ENCODE results near the gene LUM. TPM values are rescaled to one million over a fixed set of nuclear protein-coding genes. Genes with fewer than 3 reads are reported as not detected.

LUM gene
- total RNA-seq, 4 donors from 2014 or later: 29.6 to 103 (median 67.6) TPM

DNA sequence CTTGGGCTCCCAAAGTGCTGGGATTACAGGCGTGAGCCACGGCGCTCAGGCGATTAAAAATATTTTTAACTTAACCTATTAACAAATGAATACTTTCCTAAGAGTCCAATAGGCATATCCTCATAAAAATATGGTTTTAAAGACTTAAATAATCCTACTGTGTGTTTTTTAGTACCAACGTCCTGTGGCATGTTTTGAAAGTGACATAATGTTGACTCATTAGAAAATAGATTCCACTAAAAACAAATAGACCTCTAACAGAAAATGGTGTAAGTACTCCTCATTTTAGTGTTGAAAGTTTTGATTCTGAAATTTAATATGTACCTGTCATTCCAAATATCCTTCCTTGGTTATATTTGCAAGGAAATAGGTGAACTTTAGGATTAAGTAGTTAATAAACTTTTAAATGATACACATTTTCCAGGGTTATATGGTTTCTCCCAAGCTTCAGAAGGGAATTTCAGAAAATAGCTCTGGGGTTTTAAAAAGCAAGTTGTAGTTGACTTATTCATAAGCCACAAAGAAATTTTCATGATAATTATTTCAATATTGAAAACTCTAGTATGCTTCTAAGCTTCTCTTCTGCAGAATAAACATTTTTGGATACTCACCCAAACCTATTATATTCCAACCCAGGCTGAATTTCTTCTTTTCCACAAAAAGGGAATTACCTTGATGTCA, 12.1 kb upstream of the LUM start:
- H3K4me3 ChIP-seq: no peak overlapping the region
- TF ChIP-seq EP300 (IDR thresholded peaks at IDR 0.05): no peak
- TF ChIP-seq POLR2AphosphoS5 (IDR thresholded peaks at IDR 0.05): no peak
- no peak for TF ChIP-seq POLR2A (IDR thresholded peaks at IDR 0.05)
- TF ChIP-seq, protein P1, sequence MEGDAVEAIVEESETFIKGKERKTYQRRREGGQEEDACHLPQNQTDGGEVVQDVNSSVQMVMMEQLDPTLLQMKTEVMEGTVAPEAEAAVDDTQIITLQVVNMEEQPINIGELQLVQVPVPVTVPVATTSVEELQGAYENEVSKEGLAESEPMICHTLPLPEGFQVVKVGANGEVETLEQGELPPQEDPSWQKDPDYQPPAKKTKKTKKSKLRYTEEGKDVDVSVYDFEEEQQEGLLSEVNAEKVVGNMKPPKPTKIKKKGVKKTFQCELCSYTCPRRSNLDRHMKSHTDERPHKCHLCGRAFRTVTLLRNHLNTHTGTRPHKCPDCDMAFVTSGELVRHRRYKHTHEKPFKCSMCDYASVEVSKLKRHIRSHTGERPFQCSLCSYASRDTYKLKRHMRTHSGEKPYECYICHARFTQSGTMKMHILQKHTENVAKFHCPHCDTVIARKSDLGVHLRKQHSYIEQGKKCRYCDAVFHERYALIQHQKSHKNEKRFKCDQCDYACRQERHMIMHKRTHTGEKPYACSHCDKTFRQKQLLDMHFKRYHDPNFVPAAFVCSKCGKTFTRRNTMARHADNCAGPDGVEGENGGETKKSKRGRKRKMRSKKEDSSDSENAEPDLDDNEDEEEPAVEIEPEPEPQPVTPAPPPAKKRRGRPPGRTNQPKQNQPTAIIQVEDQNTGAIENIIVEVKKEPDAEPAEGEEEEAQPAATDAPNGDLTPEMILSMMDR (IDR thresholded peaks at IDR 0.05): no peak
- H3K9me3 ChIP-seq: no peaks in the 10 kb centered on the region
- no peaks in the 10 kb centered on the region for H3K36me3 ChIP-seq
- no peaks in the 10 kb centered on the region for H3K4me1 ChIP-seq
- ATAC-seq: no peak
- 88 to 89% methylated on average over 3 to 5 of the region's 5 CpGs for WGBS, 2 donors (ENCODE audit: low coverage in 1 of 2)
- H3K27ac ChIP-seq: no peak overlapping the region
- H3K27me3 ChIP-seq: no peaks in the 10 kb centered on the region

DNA sequence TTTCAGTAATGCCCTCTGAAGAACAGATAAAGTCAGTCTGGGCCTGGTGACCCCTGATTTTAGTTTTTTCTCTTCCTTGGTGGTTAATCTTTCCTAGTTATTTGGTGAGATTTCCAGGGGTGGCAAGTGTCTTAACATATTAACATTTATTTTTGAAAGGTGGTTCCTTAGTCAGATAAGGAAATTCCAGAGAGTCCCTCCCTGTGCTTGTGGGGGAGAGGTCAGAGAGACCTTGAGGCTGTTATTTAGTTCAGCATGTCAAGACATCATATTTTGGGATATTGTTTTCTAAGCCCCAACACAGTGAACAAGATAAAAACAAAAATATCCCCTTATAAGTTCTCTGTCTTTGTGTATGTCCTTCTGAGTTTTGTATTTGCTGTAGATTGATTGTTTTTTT, 9.5 kb upstream of the LUM start:
- no peak overlapping the region for H3K27ac ChIP-seq

DNA sequence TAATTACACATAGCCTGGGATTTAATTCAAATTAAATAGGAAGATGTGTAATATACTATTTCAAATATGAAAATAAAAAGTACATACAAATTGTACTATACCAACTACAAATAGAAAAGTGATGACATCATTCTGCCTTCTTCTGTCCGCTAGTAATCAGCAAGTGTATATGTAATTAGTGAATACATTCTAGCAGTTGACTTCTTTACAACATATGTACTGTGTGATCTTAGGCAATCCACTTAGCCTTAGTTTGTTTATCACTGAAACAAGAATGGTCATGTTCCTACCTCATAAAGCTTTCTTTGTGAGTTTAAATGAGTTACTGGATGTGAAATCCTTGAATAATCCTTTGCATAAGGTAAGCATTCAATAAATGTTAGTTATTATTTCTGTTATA, 7.8 kb upstream of the LUM start:
- H3K27ac ChIP-seq: no peak overlapping the region
- no peak overlapping the region for H3K4me3 ChIP-seq
- 84 to 100% methylated on average over 1 of the region's 1 CpG for WGBS, 2 donors (ENCODE audit: low coverage in 1 of 2)
- no peaks in the 10 kb centered on the region for H3K36me3 ChIP-seq
- H3K9me3 ChIP-seq: no peaks in the 10 kb centered on the region
- H3K4me1 ChIP-seq: no peaks in the 10 kb centered on the region
- no peak for ATAC-seq
- no peaks in the 10 kb centered on the region for H3K27me3 ChIP-seq
- TF ChIP-seq EP300 (IDR thresholded peaks at IDR 0.05) (no peak), POLR2A (IDR thresholded peaks at IDR 0.05) (no peak), POLR2AphosphoS5 (IDR thresholded peaks at IDR 0.05) (no peak)
- TF ChIP-seq, protein P1 (IDR thresholded peaks at IDR 0.05): no peak

More for the DNA sequence above, 9.5 kb upstream of the LUM start:
- Histone ChIP-seq H3K4me1 (no peaks in the 10 kb centered on the region), H3K4me3 (no peak overlapping the region), H3K27me3 (no peaks in the 10 kb centered on the region), H3K36me3 (no peaks in the 10 kb centered on the region), H3K9me3 (no peaks in the 10 kb centered on the region)
- no peak for TF ChIP-seq POLR2AphosphoS5 (IDR thresholded peaks at IDR 0.05)
- no peak for TF ChIP-seq POLR2A (IDR thresholded peaks at IDR 0.05)
- TF ChIP-seq EP300 (IDR thresholded peaks at IDR 0.05): no peak
- TF ChIP-seq, protein P1 (IDR thresholded peaks at IDR 0.05): no peak
- ATAC-seq: no peak

DNA sequence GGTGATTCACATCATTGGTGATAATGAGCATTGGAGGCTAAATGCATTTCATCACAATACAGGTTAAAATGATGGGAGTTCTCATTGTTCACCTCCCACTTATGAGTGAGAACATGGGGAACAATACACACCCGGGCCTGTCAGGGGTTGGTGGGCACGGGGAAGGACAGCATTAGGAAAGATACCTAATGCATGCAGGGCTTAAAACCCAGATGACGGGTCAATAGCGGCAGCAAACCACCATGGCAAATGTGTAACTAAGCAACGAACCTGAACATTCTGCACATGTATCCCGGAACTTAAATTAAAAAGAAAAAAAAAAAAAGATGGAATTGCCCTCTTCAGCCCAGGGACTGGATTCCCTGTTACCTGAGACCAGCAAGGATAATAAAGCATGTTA, 2.3 kb upstream of the LUM start:
- Histone ChIP-seq H3K9me3 (no peaks in the 10 kb centered on the region), H3K36me3 (no peaks in the 10 kb centered on the region), H3K27ac (no peak overlapping the region), H3K27me3 (no peaks in the 10 kb centered on the region), H3K4me1 (no peaks in the 10 kb centered on the region), H3K4me3 (no peak overlapping the region)
- ATAC-seq: no peak
- no peak for TF ChIP-seq POLR2AphosphoS5 (IDR thresholded peaks at IDR 0.05)
- TF ChIP-seq, protein P1 (IDR thresholded peaks at IDR 0.05): no peak
- TF ChIP-seq EP300 (IDR thresholded peaks at IDR 0.05): no peak
- TF ChIP-seq POLR2A (IDR thresholded peaks at IDR 0.05): no peak
- WGBS, 2 donors (ENCODE audit: low coverage in 1 of 2): 85 to 96% methylated on average over 4 to 6 of the region's 6 CpGs

DNA sequence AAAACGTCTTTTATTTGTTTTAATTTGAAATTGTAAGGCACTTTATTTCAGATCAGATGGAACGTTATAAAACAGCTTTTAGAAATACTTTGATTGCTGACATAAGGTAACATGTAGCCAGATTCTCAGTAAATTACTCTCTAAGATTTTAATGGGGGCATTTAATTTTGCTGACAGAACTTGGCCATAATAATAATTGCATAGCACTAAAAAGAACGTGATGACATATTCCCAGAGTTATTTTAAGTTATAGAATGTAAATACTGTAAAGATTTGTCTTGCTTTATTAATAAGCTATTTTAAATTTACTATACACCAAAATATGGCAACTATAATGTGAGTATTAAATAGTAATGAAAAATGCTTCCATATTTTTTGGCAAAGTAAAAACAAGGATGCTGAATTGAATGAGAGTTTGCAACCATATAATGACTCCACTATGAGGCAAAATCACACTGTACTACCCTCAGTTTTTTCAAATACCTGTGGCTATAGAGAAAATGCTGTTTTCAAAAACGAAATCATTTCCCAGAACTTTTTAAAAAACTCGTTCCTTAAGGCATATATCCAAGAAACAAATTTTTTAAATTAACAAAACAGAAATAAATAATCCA, 876 bp downstream of the LUM start:
- no peak for TF ChIP-seq POLR2A (IDR thresholded peaks at IDR 0.05)
- no peak for TF ChIP-seq POLR2AphosphoS5 (IDR thresholded peaks at IDR 0.05)
- no peak for TF ChIP-seq EP300 (IDR thresholded peaks at IDR 0.05)
- TF ChIP-seq, protein P1 (IDR thresholded peaks at IDR 0.05): no peak
- H3K4me1 ChIP-seq: no peaks in the 10 kb centered on the region
- peak overlapping the region; percentile 11 to 14 for H3K4me3 ChIP-seq
- H3K9me3 ChIP-seq: no peaks in the 10 kb centered on the region
- 45 to 51% methylated on average over 5 of the region's 5 CpGs for WGBS, 2 donors (ENCODE audit: low coverage in 1 of 2)
- H3K36me3 ChIP-seq: no peaks in the 10 kb centered on the region
- H3K27me3 ChIP-seq: no peaks in the 10 kb centered on the region
- peak overlapping the region in 2 of 4 donors; percentile 17 to 46 for H3K27ac ChIP-seq
- ATAC-seq: no peak
